GM21576 (cell line): ENCODE measurements around the gene ATXN10.

ENCODE experiments used
- ATAC-seq: cut with Tn5 transposase; IDR thresholded peaks from one replicate; pipeline ENCODE4 v1.9.1; 2021; ENCODE audit warnings: mild to moderate bottlenecking, moderate library complexity; ENCODE audit not compliant: unreplicated experiment

Gene ATXN10

DNA sequence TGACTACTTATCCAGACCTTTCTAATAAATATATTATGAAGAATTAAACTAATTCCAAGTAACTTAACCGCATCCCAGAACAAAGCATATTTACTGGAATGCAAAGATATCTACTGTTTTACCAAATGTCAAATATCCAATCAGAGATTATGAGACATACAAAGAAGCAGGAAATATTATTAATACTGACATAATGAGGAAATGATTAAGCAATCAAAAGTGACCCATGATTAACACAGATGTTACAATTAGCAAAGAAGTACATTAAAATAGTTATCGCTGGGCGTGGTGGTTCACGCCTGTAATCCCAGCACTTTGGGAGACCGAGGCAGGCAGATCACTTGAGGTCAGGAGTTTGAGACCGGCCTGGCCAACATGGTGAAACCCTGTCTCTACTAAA, 200.1 kb downstream of the ATXN10 start:
- no peak for ATAC-seq

DNA sequence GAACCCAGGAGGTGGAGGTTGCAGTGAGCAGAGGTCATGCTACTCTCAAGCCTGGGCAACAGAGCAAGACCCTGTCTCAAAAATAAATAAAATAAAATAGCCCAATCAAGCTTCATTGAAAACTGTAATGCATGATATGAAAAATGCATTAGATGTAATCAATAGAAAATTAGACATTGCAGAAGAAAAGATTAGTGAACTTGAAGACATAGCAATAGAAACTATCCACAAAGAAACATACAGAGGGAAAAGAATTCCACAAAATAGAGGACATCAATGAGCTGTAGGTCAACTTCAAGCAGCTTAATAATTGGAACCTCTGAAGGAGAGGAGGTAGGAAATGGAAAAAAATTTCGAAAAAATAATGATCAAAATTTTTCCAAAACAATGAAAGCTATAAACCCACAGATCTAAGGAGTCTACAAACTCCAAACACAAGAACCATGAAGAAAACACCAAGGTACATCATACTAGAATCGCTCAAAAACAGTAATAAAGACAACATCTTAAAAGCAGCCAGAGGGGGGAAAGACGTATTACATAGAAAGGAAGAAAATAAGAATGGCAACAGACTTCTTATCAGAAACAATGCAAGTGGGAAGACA, 201.1 kb downstream of the ATXN10 start:
- no peak for ATAC-seq

DNA sequence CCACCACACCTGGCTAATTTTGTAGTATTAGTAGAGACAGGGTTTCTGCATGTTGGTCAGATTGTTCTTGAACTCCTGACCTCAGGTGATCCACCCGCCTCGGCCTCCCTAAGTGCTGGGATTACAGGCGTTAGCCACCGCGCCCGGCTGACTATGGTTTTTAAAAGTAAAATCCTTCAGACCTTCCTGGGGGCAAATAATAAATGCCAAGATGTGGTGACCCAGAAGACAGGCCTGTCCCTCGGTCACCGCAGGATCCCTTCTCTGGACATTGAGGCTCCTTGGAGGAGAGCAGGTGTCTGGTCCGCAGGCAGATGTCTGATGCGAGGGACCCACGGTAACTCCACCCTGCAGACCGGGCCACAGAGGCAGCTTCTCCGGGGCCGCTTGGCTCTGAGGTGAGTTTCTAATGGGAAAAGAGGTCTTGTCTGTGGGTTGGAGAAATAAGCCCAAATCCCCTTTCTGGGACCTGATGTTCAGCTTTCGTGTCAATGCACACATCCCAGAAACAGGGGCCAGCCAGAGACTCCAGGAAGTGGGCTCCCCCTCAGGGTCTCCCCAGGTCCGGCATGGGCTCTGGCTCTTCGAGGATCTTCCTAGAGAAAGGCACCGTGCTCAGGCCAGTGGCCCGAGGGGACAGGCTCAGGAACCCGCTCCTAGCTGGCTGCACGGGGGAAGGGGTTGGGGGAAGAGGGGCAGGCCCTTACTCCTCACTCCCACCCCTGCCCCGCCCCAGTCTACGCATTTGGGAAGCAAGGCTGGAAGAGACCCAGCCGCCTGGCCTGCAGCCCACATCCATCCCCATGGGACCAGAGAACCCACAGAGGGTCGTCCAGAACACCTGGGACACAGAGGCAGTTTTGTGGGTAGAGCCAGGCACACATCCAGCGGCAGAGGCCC, 204.8 kb downstream of the ATXN10 start:
- ATAC-seq = no peak

GRCh38 chr22:45877036-45877380, 205.4 kb downstream of the ATXN10 start:
- ATAC-seq = no peak

GRCh38 chr22:45877651-45878050, 206.0 kb downstream of the ATXN10 start:
- no peak for ATAC-seq

DNA sequence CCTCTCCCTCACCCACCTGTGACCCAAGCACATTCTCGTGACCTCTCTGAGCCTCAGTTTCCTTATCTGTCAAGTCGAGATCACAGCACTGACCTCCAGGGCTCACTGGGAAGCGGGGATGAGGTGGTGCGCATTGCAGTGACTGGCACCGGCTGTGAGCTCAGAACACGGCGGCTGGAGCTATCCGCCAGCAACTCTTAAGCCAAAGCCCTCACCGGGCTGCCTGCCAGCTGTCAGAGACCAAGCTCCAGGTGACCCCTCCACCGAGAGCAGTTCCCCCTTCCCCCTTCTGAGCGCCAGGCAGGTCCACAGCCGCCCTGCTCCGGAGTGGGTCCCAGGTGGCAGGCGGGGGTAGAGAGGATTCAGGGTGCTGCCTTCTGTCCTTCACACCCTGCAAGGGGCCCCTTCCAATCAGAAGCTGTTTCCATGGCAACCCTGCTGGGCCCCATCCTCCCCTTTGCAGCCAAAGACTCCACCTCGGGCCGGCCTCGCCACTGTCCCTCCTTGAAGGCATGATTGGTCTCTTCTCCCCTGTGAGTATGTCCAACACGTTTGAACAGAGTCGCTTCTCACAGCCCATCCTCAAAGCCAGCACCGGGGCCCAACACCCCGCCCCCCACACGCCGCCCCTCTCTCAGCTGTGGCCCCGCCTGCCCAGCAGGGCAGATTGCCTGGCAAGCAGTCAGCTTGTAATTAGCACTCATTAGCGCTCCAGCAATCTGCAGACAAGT, 206.6 kb downstream of the ATXN10 start:
- ATAC-seq = no peak

DNA sequence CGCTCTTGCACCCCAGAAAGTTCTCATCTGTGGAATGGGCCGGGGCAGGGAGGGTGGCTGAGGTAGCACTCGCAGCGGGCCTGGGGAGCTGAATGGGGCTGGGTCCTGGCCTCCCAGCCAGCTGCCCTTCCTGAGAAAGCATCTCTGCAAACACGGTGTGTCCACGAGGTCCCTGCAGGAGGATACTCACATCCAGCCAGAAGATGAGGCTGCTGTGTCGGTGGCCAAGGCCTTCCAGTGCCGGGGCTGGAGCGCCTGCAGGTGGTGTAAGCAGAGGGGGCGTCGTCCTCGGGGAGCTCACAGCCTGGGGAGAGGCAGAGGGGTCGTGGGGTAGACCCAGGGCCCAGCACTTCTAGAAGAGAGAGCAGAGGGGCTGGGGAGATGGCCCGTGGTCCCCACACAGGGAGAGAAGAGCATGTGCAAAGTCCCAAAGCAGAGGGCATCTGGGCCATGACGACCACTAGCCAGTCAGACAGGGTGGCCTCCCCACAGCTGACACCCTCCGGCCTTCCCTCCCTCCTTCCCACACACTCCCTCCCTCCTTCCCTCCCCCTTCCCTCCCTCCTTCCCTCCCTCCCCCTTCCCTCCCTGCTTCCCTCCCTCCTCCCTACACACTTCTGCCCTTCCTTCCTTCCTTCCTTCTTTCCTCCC, 207.4 kb downstream of the ATXN10 start:
- ATAC-seq = no peak

DNA sequence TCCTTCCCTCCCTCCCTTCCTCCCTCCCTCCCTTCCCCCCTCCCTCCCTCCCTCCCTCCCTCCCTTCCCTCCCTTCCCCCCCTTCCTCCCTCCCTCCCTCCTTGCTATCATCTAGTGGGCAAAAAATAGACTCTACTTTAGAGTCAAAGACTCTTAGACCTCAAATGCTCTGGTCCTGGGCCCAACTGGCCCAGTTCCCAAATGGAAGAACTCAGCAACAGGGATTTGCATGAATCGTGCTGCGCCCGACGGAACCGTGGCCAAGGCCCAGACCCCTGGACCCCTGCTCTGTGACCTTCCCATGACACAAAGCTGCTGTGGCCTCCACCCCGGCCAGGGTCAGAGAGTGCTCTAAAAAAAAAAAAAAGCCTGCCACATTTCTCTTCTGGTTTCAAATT, 207.9 kb downstream of the ATXN10 start:
- ATAC-seq = no peak

DNA sequence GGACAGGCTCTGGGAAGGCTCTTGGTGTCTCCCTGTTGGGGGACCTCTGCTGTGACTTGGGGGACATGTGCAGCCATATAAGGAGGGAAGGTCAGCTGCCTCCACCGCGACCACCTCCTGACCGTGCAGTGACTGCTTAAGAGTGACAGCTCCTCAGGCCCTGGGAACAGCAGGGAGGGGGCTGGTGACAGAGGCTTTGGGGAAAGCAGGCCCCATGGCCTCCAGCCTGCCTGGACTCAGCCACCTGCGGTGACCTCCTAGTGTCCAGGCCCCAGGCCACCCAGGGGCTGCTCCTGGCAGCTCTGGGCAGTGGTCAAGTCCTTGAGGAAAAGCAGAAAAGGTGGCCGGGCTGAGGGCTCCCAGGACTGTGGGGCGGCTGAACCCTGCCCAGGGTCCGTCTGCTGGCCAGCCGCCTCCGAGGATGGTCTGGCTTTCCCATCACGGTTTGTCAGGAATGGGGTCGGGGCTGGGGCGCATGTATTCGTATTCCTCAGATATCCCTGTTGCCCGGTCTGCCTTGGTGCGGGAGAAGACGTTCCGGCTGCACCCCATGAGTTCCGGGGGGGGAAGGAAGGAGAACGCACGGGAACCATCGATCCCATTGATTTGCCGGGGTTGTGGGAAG, 208.6 kb downstream of the ATXN10 start:
- no peak for ATAC-seq

GRCh38 chr22:45880716-45881523, 209.3 kb downstream of the ATXN10 start:
- no peak for ATAC-seq

GRCh38 chr22:45881524-45881875, 209.9 kb downstream of the ATXN10 start:
- no peak for ATAC-seq

GRCh38 chr22:45882881-45883810, 211.5 kb downstream of the ATXN10 start:
- ATAC-seq = no peak

- no peak for ATAC-seq
Observed at GRCh38 chr22:45883811-45884170, 212.2 kb downstream of the ATXN10 start.

DNA sequence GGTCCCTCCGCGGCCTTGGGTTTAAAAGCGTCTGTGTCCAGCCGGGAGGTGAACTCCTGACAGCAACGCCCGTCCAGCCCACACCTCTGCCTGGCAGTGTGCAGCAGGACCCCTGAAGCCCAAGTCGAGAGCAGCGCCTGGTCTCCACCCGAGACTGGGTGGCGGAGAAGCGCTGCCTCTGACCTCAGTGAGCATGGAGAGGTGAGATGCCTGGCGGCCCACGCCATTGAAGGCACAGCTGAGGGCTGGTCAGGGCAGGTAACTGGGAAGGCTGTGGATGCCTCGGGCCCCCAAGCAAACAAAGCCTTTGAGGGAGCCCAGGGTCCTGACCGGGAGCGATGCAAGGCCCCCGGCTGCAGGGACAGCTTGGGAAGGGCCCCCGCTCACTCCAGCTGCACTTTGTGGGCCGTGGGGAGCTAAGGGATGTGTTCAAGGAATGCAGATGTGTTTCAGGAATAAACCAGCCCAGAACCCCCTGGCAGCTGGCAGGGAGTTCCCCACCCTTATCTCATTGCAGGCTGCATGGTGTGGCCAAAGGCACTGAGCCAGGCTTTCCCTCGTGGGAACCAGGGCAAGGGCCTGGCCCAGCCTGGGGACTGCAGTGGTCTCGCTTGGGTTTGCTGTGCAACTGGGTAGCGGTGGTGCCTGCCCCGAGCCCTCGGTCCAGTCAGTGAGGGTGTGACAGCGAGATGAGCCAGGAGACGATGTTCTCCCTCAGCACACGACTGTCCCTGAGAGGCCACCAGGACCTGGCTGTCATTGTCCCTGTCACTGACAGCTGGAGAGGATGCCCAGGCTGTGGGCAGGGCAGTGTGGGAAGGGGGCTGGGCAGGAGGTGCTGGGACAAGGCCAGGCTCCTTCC, 212.8 kb downstream of the ATXN10 start:
- ATAC-seq = no peak

DNA sequence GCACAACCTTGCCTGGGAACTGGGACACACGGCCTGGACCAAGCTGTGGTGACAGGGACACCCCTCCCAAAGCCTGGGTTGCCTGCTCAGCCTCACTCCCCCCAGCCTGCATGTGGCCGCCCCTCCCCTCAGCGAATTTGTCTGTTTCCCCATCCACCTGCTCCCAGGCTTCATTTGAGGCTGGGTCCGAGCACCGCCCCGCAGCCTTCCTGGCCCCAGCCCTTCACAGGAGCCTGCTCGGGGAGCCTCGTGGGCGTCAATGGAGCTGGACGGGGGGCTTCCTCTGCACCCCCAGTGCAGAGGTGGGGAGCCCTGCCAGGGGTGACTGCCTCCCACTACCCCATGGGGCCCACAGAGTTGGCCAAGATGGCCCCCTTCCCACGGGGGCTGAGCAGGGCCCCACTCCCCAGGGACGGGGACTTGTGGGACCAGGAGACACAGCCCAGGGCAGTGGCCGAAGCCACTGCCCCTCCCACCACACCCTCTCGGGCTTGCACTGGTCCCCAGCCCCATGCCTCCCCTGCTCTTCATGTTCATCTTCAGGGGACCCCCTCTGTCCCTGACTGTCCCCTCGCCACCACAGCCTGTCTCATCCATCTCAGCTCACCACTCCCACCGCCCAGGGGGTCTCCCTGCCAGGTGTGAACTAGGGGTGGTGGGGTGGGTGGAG, 213.7 kb downstream of the ATXN10 start:
- ATAC-seq = no peak

- no peak for ATAC-seq
Observed at GRCh38 chr22:45885941-45886395, 214.3 kb downstream of the ATXN10 start.

GRCh38 chr22:45886540-45886939, 214.9 kb downstream of the ATXN10 start:
- no peak for ATAC-seq
